HG03103 (cell line): ENCODE data around the gene TMEM11.
"Not testable (repeated sequence)": the region's sequence is repeated elsewhere in the genome, so short reads cannot be mapped to it uniquely, and the experiment has no call there.

Experiments used
- ATAC-seq: cut with Tn5 transposase; IDR thresholded peaks from one replicate; pipeline ENCODE4 v1.9.1; 2021; ENCODE audit warnings: low read depth; ENCODE audit not compliant: unreplicated experiment

Gene TMEM11

DNA sequence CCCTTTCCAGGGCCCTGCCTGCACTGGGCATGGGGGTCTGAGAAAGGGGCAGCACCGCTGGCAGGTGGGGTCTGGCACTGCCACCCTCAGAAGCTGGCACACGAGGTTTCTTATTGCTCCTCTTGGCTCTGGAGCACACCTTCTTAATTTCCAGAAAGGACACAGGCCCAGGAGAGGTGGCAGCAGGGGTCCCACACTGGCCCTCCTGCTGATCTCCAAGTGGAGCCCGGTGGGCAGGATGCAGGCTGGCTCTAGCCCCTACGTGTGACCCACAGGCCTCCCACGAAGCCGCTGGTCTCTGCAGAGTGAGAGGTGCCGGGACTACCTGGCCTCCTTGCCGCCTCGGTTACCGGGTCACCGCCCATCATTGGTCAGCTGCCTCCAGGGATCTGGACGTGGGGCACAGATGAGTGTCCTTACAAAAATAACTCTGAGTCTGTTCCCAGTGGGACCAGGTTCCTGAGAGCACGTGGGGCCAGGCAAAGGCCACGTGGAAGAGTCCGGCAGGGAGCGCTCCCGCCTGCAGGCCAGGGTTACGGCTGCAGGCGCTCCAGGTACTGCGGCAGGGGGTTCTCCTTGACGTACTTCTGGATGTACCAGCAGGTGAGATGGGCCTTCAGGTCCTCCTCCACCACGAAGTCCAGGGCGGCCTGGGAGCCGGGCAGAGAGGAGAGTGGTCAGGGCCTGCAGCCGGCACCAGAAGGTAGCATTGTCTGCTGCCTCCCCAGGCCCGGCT lies 29.0 kb upstream of the TMEM11 start:
- no peak for ATAC-seq

DNA sequence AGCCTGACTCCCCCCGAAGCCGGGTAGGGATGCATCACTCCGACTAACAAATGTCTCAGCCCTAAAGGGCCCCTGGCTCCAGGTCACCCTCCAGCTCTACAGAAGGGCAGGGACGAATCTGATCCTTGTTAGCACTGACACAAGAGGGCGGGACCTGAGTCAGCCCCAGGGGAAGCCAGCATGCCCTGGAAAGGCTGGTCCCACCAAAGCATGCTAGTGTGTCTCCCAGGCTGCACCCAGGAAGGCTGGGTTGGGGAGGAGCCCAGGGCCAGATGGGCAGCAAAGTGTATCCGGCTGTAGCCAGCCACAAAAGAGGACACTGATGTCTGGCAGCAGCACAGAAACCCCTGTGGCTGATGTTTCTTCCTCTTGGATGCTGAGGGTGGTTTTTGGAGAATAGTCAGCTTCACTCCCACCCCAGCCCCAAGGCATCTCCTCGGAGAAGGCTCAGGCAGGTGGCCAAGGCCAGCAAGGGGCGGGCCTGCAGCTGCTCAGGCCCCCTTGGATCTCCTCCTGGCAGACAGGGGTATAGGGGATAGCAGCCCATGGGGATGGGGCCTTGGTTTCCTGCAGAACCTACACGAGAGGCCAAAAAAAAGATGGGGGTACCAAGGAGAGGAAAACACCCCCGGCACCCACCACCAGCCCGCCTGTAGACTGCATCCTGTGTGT lies 28.2 kb upstream of the TMEM11 start:
- ATAC-seq, result no peak

DNA sequence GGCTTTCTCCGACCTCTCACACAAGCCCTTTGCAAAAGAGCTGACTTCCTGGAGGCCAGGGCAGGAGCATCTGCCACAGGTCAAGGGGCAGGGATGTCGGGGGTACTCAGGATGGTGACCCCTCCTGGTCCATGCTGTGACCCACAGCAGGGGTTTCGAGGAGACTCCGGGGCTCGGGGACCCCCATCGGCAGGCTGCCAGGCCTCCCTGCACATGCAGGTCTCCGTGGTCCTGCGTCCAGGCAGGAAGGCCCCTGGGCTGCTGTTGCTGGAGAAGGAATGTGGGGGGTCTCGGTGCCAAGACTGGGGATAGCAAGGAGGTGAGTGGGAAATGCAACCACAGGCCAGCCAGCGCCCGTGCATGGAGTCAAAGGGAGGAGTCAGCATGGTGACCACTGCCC lies 27.6 kb upstream of the TMEM11 start:
- ATAC-seq, result no peak

DNA sequence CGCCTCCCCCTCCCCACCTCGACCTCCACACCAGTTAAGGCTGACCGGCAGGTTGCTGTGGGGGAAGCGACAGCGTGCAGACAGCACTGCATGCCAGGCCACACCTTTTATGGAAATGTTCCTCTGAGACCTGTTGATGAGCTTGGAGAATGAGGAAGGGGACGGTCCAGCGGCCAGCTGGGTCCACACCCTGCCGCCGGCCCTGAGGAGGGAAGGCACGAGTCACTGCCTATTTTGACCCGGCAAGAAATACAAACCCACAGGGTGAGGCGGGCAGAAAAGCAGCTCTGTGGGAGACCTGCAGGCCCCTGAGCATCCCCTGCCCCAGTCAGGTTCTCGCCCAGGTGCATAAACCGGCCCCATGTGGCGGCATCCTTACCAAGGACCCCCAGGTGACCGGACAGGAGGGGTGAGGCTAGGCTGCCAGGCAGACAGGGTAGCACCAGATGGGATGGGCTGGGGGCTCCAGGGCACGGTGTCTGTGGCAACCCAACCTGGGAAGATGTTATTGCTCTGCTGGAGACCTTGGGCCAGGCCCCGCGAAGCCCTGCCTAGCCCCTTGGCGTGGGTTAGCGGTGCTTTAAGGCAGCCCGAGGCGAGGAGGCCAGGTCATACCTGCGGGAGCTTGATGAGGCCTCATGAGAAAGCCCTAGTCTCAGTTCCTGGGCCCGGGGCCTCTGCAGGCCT lies 26.6 kb upstream of the TMEM11 start:
- ATAC-seq, result no peak

DNA sequence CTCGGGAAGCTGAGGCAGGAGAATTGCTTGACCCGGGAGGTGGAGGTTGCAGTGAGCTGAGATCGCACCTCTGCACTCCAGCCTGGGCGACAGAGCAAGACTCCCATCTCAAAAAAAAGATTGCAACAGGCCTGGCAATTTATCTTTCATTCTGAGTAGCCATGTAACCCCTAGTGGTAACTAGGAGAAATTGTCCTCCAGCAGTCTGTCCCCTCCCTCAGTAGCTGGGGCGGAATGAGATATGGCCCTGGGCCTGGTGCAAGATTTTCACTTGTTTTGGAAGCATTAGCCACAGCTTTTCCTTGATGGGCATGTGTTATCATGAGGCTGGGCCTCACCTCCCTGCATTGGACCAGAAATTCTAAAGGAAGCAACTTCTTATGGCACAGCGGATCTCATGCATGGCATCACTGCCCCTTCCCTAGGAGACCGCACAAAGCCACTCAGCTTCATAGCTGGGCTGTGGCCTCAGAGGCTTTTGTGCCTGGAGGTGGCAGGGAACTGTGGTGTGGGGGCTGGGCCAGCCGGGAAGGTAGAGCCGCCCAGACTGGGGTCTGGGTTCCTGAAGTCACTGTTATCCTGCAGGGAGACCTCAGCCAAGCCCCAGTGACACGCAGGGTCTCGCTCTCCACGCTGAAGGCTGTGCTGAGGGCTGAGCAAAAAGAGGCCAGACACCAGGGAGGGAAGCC lies 25.9 kb upstream of the TMEM11 start:
- ATAC-seq, result no peak

DNA sequence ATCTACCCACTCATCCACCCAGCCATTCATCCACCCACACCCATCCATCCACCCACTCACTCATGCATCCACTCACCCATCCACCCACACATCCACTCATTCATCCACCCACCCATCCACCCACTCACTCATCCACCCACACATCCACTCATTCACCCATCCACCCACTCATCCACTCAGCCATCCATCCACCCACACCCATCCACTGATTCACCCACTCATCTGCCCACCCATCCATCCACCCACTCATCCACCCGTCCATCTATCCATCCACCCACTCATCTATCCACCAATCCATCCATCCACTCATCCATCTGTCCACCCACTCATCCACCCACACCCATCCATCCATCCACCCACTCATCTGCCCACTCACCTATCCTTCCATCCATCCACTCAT lies 22.0 kb upstream of the TMEM11 start:
- ATAC-seq, result no peak

DNA sequence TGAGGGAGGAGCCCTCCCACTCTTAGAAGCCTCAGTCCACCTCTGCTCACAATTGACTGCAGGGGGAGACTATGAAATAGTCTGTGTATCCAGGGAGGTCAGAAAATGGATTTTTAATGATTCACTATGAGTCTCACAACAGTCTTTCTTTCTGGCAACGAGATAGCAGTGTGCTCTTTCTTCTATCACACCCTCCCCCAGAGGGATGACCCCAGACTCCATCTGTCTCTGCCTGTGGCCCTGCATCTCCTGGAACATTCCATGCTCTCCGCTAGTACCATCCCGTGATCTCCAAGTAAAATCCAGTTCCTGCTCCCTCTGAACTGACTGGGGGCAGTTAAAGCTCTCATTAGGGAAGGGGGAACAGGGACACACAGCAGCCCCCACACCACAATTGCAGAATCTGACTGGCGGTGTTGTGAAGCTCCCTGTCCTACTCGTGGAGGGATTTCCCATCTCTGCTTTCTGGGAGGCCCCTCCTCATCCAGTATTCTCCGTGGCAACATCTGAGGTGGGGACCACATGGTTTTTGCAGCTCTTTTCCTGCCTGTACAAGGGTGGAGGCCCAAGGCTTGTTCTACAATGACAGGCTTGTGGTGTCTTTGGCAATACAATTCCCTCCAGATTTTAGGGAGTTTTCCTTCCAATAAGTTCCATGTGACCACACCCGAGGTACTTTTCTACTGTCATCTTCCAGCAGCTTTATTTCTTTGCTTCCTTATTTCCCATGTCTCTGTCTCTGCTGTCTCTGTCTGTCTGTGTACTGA lies 19.8 kb upstream of the TMEM11 start:
- no peak for ATAC-seq

DNA sequence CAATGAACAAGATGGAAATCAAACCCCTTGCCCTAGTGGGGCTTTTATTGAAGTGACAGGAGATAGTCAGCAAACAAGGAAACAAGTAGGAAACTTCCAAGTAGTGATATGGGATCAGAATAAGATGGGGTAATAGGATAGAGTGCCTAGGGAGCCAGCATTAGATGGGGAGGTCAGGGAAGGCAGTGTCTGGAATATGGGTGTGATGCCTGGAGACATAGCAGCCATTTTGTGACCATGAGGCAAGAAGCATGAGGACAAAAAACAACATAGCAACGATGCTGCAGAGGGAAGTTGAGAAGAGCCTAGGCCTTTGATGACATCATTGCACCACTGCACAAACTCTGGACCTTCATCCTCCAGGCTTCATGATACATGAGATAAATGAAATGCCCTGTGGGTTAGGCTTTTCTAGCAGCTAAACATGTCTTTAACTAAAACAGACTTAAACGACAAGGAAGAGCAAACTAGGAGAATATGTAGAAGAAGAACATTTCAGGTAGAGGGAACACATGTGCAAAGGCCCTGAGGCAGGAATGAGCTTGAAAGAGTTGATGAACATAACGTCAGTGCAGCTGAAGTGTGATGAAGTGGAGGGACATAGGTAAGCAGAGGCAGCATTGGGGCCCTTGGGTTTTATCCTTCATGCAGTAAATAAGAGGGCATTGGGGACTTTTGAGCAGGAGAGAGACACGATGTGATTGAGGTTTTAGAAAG lies 18.2 kb upstream of the TMEM11 start:
- ATAC-seq, result no peak

DNA sequence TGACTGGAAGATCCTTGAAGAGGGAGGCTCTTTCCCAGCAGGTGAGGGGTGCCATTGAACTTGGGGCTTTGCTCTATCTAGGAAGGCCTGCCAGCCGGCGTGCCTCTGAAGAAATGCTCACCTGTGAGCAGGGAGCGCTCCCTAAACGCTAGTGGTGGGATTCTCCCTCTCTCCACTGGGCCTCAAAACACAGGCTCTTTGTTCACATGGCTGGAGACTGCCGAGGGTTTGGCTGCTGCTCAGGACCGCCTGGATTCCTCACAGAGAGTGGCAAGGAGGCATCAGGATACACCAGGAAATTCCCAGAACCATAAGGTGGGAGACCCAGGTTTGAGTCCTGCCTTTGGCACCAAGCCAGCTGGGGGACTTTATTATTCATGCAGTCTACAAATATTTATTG lies 17.6 kb upstream of the TMEM11 start:
- no peak for ATAC-seq

DNA sequence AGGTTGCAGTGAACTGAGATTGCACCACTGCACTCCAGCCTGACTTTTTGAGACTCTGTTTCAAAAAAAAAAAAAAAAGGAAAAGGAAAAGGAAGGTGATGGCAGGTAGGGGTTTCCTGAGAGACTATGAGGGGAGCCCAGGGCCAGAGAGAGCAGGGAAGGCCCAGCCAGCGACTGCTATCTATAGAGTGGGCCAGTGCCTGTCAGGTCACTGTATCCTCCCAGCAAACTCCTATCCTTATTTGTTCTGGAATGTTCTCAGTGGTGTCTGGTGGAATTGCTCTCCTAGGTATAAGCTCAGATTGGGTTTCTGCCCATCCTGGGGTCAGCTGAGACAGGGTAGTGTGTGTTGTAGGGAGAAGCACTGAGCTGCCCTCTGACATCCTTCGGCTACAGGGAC lies 14.9 kb upstream of the TMEM11 start:
- no peak for ATAC-seq

DNA sequence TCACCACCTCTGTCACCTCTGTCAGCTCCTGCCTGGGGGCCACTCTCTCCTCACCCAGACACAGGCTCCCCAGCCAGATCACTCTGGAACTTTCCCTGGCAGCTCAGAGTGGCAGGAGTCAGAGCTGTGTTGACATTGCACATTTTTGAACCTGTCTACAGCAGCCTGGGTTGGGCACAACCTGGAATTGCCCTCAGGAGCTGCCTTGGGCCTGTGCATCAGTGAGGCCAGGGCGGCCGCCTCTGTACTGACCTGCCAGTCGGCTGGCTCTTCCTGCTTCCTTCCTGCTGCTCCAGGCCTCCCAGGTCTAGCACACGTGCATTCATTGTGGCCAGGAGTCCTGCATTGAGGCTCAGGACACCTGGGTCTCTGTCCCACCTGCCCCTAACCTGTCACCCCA lies 14.2 kb upstream of the TMEM11 start:
- ATAC-seq, result no peak

DNA sequence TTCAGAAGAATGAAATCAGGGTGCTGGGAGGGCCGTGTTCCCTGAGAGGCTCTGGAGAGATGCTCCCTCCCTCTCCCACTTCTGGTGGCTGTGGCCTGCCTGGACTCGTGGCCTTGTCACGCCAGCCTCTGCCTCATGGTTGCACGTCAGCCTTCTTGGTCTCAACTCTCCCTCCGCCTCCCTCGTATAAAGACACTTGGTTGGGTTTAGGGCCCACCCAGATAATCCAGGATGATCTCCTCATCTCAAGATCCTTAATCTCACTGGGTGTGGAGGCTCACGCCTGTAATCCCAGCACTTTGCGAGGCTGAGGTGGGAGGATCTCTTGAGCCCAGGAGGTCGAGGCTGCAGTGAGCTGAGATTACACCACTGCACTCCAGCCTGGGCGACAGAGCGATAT lies 13.3 kb upstream of the TMEM11 start:
- not testable (repeated sequence) for ATAC-seq

DNA sequence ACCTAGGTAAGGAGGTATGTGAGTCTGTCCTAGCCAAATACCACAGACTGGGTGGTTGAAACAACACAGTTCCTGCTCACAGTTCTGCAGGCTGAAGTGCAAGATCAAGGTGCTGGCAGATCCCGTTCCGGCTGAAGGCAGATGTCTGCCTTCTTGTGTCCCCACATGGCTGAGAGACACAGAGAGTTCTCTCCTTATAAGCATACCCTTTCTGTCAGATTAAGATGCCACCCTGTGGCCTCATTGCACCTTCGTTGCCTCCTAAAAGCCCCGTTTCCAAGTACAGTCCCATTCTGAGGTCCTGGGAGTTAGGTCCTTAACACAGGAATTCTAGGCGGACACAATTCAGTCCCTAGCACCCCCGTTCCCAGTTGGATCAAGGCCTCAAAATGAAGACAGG lies 9.1 kb upstream of the TMEM11 start:
- no peak for ATAC-seq

DNA sequence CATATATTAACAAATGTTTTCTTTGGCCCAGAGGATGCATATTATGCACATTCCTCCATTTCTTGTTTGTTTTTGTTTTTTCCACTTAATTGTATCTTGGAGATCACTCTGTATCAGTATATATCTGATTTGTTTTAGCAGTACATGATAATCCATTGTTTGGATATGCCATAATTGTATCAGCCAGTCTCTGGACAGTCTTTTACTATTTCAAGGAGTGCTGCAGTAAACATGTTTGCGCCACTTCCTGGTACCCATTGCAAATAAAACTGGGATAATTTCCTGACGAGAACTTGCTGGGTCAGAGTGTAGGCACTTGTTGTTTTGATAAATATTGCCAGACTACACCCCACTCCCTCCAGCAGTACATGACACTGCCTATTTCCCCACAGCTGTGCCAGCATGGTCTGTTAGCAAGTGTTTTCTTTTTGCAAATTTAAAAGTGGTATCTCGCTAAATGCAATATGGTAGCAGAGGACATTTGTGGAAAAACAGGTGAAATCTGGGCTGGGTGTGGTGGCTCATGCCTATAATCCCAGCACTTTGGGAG lies 4.9 kb upstream of the TMEM11 start:
- ATAC-seq, result no peak

DNA sequence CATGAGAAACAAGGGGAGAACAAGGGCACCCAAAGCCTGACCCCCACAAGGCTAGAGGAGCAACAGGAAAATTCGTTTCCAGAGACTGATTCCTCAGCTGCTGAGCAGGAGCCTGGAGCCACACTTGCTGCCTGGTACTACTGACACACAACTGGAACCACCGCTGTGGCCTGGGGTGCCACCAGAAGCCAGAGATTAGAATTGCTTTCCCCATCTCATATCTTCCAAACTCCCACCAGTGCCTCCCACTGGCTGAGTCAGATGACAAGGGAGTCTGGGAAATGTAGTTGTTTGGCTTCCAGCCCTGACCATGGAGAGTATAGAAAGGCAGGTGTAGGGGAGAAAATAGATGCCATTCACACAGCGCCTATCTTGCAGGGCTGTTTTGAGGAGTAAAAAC lies 4.1 kb upstream of the TMEM11 start:
- no peak for ATAC-seq

DNA sequence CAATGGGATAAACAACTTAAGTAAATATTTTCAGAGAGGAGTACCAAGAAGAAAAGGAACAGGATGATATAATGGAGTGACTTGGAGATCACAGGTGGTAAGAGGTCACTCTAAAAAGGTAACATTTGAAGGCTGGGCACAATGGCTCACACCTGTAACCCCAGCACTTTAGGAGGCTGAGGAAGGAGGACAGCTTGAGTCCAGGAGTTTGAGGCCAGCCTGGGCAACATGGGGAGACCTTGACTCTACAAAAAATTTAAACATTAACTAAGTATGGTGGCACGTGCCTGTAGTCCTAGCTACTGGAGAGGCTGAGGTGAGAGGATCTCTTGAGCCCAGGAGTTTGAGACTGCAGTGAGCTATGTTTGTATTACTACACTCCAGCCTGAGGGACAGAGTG lies 3.4 kb upstream of the TMEM11 start:
- ATAC-seq, result no peak

DNA sequence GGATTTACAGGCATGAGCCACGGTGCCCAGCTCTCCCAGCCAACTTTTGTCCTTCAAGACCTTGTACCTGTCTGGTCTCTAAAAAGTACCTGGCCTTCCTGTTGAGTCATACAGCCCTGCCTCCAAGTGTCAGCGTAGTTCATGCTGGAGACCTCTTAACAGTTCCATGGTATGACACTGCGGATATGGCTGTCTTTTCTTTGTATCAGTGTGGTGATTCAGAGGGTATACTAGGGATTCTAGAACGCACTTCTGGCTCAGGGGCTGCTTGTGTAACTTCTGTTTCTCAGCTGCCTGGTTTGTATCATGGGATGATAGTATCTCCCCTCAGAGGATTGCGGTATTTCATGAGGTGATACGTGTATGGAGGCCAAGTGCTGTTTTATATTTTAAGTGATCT lies 2.0 kb upstream of the TMEM11 start:
- no peak for ATAC-seq

DNA sequence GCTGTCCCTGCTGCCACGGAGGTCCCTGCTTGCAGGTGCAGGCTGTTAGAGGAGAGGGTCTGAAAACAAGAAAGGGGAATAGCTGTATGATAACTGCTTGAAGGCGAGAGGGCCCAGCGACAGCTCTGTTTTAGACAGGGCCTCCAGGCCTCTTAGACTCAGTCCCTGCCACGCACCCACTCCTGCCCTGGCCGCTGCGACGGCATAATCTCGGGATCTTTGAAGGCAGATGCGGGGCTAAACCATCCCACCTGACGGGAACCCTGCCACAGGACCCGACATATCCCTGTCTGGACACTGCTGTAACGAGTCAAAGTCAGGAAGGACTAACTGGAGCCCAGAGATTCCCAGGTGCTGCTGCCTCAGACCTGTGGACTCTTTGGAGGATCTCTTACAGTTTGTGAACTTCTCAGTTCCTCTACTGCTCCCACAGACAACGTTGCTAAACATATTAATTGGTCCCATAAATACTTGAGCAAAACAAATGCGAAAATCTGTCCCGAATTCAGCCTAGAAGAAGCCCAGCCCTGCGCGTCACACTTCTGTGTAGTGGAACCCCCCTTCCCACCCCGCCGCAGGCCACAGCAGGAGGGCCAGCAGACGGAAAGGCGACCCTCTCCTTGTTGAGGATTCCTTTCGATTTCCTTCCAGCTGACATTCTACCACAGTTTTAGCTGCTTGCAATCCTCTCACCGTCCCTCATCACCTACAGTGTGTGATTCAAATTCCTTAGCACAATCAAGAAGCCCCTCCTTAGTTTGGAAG lies 998 bp upstream of the TMEM11 start:
- ATAC-seq, result peak; percentile 4

DNA sequence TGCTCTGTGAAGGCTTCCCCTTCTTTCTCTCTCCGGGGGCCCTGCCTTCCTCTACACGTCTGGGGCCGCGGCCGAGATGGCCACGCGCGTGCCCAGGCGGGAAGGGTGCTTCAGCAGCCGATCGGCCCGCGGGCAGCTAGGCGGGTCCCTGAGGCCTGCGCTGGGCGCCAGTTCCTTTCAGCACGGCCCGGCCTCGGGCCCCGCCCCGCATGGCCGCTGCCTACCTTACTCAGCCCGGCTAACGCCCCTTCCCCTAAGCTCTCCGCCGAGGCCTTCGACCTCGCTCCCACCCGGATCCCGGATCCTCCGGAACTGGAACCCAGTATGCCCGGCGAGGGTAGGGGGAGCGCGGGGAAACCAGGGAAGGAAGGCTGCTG lies 335 bp downstream of the TMEM11 start:
- peak; percentile 7 for ATAC-seq
